Activated naive CD4-positive, alpha-beta T cell treated with Interleukin-2 at 50 U/mL for 16 hours (primary cell): ENCODE data around the gene GMDS.

Source experiments
- DNase-seq: peaks from one replicate; pipeline ENCODE4 v3.0.0-alpha.2; 2020

Gene GMDS

DNA sequence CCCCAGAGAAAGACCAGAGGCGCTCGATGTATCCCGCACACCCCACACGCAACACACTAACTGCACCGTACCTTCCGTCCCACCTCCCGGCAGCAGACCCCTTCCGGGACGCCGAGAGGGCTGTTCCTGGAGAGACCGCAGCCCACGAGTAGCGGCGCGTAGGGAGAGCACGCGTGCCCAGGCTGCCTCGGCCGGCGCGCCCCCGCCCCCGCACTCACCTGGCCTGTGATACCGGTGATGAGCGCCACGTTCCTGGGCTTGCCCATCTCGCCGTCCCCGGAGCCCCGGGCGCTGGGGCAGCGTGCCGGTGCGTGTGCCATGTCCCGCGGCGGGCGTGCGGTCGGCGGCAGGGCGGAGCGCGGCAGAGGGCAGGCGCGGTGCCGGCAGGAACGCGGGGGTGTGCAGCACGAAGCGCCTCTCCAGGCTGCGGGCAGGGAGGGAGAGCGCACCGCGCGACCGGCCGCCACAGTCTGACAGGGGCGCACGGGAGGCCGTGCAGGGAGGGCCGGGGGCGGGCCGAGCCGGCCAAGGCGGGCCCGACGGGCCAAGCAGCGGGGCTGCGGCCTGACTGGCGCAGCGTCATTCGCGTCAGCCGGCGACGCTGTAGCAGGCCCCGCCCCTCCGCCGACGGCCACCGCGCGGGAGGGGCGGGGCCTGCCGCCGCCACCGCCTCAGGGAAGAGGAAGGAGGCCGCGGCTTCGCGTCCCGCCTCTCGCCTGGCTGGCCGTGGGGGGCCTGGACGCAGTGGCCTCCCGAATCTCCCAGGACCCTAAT lies at the start of gene GMDS:
Gene GMDS, minus strand, starts transcription at position 503 of the 774 bp plus-strand sequence.
- peak; percentile 82 for DNase-seq

DNA sequence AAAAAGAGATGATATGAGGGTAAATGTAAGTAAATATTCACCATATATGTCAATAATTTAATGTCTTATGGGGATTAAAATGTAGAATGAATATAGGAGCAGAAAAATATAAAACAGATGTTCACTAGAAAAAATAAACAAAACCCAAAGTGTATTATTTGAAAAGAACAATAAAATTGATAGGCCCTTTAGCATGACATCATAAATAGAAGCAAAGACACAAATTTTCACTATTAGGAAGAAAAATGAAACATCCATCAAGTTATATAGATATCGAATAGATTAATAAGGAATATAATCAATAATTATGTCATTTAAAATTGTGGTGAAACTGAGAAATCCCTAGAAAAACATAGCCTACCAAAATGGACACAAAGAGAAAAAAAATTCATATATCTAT lies 40.1 kb upstream of the GMDS start:
- no peak for DNase-seq

DNA sequence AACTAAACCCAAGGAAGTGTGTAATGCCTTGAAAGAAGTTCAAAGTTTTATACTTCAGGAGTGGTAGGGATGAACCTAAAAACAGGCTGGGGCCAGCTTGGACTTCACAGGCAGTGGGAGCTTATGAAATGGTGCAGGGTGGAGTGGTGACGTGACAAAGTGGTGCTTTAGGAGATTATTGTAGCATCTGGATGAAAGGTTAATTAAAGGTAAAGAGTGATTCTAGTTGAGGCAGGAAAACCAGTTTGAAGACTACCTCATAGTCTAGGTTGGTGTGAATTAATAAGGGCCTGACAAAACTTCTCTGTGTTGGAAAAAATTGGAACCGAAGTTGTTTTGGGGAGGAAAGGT lies 30.5 kb upstream of the GMDS start:
- DNase-seq: no peak

DNA sequence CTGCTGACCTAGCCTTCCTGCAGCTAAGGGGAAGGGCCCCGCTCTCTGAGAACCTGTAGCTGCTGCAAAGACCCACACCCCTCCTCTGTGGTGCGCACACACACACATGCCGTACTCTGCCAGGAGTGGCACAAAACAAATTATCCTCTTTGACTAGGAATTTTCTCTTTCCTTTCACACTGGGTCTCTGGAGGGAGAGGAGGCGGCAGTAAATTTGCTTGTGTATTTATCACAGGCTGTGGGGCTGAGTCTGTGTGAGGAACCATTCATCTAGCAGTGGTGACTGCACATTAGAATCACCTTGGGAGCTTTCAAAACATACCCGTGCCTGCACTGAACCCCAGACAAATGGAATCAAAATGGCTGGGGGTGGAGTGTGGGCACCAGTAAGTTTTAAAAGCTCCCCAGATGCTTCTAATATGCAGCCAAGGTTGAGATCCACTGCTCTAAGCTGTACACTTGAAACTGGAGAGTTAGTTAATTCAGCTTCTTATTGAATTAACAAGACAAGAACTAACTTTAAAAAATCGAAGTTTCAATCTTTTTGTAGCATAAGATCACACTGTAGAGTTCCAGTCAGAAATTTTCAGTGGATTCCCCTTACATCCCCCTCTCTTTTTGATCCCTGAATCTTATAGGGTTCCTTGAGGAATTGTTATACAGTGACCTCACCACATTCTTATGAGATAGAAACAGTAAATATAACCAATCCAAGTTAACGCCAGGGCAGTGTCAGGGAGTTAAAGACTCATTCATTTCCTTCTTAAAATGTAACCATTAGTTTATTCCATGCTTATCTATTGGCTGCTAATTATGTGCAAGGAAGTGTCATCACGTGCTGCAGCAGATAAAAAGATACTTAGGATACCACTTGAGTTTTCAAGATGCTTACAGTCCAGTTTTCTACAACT lies 29.8 kb upstream of the GMDS start:
- no peak for DNase-seq

DNA sequence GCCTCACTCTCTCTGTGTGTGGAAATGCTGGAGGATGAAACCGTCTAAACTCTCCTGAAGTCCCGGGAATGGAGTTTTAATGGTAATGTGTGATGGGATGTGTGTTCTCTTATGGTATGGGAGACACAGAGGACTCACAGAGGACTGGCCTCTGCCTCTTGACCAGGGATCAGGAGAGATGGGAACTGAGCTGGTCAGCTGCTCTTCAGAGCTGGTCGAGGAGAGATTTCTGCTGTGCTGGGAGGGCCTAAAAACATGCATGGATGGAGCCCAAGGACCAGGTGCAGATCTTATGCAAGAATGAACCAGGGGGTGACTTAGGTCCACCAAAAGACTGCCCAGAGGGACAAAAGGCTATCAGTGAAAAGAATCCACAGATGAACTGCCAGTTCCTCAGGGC lies 27.3 kb upstream of the GMDS start:
- DNase-seq: no peak

DNA sequence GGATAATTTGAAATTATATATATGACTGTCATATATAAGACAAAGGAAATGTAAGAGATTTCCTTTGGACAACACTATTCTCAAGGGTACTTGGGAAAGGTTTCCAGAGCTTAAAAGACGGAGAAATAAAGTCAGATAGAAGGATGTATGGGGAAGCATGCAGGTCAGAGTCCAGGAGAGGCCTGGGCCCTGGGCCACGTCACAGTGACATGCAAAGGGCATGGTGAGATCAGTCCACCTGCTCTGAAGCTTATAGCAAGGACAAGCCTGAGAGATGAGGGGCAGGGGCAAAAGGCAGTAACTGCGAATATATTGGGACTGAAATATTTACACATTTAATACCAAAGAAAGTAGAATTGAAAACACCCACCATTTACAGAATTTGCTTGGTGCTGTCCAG lies 24.6 kb upstream of the GMDS start:
- DNase-seq: no peak

DNA sequence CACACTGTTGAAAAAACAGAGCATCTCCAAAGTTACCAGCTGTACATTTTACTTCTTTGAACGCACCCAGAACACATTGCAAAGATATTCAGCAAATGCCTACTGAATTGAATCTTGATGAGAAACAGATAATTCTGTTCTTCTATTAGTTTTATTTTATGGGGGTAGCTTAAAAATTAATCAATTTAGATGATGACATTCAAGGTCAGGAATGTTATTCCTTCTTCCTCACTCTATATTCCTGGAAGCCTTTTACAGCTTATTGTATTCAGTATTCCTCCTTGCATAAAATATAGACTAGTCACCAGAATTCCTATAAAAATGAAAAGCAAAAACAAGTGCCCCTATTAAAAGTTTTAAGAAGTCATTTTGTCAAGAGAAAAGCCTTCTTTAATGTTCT lies 21.4 kb upstream of the GMDS start:
- no peak for DNase-seq

DNA sequence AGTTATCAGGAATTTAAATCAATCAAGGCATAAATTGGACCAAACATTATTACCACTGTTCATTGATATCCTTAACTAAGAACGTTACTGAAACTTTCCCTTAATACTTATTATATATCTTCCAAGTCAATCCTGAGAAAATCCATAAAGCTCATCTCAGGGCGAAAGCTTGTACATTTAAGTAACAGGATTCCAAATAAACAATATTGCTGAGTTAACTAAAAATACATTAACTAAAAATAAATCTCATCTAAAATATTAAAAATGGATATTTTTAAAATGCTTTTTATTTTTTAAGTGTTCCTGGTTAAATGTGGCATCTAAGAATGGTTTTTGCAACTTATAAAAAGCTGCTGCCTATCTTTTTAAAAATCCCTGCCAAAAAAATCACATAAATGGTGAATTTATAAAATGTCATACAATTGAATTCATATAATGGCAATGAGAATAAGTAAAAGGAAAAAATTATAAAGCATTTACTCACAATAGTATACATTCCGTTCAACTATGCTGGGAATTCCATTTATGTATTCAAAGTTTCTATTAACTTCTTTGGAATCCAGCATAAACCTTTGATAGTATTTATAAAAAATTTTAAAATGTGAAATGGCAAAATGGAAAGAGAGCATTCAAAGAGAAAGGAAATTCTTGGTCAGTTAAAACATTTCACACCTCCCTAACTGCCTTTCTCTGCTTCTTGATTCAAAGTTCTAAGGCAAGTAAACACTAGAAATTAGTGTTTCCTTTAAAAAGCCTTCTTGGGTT lies 20.8 kb upstream of the GMDS start:
- DNase-seq: no peak

DNA sequence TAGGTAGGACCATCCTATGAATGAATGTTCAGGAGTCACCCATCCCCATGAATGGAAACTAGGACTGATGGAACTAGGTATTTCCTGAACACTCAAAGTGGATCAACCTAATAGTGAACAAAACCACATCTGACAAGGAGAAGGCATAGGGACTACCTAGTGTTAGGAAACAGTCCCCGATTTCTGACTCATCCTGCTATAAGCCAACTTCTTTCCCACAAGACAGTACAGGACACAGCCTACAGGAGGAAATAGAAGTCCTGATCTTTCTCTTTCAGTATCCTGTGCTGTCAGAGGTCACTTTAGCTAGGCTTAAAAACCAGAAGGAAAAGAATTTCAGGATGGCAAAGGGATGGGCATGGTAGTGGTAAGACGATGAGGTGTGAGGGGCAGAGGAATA lies 19.5 kb upstream of the GMDS start:
- DNase-seq: no peak

DNA sequence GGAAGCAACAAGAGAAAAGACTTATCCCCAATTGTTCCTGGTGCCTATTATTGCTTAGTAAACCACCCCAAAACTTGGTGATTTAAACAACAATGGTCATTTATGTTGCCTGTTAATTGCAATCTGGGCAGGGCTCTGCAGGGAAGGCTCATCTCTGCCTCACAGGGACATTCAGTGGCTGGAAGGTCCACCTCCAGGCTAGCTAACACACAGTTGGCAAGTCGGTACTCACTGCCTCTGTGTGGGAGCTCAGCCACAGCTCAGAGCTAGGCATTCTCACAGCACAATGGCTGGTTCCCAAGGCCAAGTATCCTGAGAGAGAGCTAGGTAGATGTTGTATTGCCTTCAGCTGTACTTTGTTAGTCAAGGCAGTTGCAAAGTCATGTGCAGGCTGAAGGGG lies 18.5 kb upstream of the GMDS start:
- DNase-seq: no peak

DNA sequence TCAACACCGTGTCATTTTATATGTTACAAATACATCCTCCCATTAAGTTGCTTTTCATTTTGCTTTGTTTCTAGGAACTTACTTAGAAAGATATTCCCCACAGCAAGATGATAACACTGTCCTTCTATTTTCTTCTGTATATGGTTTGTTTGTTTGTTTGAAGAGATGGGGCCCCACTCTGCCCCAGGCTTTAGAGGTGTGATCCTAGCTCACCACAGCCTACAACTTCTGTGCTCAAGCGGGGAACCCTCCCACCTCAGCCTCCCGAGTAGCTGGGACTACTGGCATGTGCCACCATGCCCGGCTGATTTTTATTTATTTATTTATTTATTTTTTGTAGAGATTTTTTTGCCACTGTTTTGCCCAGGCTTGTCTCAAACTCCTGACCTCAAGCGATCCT lies 14.2 kb upstream of the GMDS start:
- DNase-seq: no peak

DNA sequence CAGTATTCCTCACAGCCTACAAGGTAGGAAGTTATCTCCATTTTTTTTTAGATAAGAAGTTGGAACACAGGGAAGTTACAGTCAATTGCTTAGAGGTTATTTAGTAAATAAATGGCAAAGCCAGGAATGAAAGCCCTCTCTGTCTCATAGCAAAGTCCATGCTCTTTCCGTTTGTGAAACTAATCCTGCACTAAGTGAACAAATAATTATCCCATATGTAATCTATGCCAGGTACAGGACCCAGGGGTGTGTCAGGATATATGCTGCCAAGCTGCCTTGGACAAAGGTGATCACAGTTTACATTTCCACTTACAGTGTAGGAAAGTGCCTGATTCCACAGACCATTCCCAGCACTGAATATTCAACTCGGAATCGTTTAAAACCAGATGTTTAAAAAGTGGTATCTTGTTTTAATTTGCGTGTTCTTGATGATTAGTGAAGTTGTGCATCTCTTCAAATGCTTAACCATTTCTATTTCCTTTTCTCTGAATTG lies 13.6 kb upstream of the GMDS start:
- DNase-seq: no peak

DNA sequence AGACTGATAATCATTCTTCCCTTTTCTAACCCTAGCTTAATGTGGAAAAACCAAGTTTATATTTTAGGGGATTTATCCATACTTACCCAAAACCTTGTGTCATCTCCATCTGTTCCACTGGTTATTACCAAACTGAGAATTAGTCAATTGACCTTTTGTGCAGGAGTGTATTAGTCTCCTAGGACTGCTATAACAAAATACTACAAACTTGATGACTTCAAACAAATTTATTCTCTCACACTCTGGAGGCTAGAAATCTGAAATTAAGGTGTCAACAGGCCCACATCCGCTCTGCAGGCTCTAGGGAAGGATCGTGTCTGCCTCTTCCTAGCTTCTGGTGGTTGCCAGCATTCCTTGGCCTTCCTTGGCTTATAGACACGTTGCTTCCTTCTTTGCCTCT lies 12.7 kb upstream of the GMDS start:
- DNase-seq: no peak

DNA sequence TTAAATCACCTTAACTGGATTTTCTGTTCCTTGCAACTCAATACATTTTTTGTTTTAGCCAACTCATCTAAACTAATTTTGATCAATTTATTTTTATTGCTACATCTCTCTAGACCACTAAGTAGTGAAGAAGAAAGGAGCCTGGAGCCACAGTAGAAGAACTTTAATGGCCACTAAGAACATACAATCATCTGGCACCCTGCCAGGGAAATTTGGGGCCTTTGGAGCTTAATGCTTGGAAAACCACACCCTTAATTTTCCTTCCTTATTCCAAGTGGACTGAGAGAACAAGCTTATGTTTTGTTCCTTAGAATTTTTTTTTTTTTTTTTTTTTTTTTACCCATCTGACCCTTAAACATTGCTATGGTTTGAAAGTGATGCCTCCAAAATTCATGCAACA lies 12.0 kb upstream of the GMDS start:
- no peak for DNase-seq

DNA sequence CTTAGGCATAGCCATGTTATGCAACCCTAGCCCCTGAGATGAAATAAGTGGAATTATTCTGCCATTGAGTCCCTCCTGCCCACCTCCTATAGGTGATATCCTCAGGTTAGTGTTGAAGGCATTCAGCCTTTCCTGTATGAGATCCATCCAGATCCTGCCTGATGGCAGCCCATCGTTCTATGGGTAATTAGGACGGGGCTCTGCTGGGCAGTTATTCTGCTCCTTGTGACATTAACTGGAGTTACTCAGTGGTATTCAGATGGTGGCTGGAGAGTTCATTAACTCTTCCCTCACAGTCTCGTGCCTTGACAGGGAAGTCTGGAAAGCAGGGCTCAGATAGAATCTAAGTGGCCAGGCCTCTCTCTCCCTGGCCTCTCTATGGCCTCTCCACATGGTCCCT lies 9.3 kb upstream of the GMDS start:
- no peak for DNase-seq

DNA sequence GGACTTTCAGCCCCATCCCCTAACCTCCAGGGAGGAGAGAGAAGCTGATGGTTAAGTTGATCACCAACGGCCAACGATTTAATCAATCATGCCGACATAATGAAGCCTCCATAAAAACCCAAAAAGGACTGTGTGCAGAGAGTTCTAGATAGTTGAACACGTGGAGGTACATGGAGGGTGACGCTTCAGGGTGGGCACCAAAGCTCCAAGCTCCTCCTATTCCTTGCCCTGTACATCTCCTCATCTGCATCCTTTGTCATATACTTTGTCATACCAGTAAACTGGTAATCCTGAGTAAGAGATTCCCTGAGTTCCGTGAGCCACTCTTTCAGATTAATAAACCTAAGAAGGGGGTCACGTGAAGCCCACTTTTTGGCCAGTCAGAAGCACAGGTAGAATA lies 3.7 kb upstream of the GMDS start:
- no peak for DNase-seq

DNA sequence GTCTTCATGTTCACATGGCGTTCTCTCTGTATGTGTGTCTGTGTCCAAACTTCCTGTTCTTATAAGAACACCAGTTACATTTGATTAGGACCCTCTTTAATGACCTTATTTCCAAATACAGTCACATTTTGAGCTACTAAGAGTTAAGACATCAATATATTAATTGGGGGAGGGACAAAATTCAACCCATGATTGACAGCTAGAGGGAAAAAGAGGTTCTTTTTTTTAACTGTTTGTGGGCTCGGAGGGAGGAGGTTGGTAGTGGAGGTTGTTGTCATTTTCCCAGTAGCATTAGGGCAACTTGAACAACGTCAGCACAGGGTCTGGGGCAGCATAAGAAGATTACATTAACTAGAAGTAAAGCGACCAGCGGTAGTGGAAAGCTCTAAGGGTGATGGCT lies 2.3 kb upstream of the GMDS start:
- DNase-seq: no peak

DNA sequence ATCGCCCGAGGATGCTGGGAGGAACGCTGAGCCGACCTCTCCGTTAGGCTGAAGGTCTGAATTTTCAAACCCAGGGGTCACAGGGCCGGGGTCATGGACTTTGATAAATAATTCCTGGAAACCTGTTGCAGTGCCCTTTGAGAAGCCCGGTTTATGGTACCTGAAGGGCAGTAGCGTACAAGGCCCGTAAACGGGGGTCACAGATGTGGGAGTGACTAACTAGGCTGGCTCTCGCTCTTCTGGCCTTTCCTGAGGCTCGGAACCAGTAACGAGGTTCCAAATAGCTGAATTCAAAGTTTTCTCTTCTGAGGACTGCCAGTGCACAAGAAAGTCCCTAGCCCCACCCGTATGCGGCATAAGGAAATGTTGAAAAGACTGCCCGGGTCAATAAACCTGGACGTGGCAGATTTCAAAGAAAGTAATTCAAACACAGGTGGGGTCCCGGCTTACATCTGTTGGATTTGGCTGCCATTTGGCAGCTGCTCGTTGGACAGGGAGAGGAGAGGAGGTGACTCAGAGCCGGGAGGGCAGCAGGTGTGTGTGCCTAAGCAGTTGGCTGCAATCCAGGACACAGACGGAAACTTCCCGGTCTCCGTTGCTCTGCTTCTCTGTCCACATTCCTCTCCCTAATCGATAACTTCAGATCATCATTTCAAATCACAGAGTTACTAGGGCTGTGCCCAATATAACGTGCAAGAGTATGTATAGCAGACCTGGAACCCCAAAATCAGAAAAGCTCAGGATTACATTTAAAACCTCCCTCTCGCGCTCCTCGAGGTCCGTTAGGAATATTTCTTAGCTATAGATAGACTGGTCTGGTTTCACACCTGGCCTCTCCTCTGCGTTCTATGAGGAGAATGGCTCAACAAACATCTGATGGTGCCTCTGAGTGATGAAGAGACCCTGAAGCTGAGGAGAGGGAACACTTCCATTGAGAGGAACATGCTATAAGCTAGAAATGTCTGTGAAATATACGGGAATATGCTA lies 765 bp upstream of the GMDS start:
- peak; percentile 33 for DNase-seq

DNA sequence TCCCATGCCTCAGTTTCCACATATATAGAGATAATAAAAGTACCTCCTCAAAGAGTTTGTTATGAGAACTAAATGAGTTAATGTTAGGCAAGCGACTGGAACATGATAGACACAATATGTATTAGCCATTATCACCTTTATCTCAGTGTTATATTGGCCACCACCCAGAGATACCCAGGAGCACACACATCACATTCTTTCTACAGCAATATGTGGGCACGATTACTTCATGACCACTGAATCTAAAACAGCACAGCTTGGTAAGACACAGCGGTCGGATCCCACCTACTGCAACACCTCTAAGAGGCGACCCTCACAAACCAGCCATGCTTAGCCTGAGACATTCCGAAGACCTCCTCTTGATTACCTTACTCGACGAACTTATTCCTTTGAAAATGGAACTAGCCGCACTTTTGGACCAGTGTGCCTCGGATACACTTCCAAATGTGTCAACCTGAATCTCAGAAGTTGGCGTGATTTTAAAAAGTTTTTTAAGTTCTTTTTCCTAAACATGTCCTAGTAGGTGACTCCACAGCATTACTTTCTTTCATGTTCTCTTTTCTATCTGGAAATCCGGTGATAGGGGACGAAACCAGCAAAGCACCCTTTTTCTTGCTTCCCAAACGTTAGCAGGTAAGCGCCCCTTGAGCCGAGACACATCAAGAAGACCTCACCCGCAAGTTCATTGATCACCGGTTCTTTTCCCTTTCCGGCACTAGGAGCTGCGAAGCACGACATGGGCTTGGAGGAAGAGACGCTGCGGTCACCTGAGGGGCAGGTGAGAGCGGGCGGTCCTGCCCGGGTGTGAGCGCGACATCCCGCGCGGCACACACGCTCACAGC lies 923 bp downstream of the GMDS start:
- DNase-seq: no peak

DNA sequence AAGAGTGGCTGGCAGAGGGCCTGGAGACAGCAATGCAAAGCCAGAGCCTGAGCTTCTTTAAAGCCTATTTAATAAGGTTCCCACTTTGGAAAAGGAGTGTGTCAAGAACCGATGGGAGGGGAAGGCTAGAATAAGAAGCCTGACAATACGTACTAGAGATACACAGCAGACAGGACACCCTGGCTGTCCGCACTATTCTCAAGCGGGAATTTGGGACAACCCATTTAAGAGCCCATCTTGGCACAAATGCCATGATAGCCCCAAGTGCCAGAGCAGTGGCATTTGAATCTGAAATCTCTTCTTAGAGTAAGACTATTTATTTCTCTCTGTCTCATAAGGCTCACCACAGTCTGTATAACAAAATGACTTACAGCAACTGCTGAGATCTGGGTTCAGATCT lies 3.1 kb downstream of the GMDS start:
- no peak for DNase-seq

DNA sequence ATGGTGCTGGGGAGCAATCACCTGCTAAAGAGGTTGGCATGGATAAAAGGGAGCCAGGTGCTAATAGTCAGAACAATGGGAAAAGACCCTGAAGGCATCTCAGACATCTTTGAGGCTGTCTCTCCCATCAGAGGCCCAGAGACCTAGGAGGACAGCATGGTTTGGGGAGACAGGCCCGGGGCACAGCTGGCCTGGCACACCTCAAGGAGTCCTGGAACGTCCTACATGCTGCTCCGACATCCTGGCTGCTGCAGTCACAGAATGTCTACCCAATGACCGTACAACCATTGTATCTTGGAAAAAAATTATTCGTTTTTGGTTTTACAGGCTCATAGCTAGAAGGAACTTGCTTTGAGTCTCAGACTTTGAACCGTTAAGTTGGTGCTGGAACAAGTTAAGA lies 4.4 kb downstream of the GMDS start:
- no peak for DNase-seq
